Measurements from ENCODE around the gene GRID1.

The GRID1 gene

DNA sequence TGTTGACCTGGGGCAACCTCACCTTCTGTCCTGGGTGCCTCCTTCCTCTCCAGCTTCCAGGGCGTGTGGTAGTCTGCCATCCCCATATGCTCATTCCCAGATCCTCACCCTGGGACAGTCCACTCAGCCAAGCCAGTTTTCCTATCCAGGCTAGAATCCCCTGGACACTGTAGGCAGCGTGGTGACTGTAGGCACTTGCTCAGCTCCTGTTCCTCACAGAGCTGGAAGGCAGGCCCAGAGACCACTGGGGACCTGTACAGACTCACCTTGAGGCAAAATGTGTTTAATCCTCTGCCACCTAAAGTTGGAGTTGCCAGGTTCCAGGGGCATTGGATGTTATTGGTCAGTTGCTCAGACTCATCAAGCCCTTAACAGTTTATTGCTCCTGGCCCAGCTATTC is 2.4 kb upstream of the GRID1 start:
- no peak for DNase-seq (ENCODE audit: low spot score)

DNA sequence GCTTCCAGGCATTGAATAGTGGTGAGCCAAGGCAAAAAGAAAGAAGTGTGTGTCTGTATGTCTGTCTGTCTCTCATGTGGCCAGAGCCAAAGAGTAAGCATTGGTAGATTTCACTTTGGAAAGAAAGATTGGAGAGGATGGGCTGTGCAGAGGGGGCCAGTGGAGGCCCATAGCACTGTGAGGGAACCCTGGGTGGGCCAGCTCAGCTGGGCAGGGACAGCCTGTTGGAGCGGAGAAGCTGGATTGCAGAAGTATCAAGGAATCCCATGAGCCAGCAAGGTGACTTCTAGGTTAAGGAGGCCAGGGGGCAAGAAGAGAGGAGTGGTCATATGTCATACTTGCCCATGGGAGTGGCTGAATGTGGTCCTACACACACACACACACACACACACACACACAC is 1.5 kb upstream of the GRID1 start:
- no peak for DNase-seq (ENCODE audit: low spot score)

DNA sequence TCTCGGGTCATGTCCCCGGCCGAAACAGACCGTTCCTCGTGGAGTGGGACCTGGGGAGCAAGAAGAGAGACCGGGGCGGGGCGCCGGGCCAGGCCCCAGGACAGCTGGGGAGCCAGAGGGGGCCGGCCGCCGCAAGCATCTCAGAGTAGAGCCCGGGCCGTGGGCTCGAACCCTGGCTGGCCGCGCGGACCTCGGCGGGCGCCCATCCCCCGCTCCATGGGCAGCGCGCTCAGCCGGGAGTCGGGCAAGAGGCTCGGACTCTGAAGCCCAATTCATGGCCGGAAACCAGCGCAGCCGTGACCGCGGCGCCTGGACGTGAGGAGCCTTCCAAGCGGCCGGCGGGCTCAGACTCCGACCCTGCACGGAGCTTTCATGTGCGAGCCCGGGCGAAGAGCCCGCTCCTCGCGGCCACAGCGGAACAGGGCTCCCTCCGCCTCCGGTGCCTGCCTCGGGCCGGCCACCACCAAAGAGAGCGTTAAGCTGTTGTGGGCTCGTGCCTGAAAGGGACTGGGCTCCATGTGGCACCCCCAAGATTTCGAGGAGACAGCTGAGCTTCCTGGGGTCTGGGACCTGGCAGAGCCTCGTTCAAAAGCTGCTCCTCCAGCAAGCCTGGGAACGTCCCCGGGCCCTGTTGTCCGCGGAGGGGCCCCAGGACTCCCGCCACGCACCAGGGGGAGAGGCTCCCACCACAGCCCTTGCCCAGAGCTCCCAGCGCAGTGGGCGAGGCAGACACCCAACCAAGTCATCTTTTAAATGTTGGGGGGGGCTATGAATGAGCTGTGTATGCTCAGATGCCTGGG is 757 bp upstream of the GRID1 start:
- peak; percentile 74 for DNase-seq (ENCODE audit: low spot score)

DNA sequence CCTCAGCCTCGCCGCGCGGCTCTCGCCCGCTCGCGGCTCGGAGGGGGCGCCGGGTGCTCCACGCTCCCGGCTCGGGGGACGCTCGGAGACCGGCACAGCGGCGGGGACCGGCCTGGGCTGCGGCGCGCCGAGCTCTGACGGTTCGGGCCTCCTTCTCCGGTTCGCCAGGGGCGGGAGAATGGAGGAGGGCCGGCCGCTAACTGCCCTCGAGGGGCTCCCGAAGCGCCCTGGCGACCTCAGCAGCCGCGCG is 232 bp upstream of the GRID1 start:
- no peak for DNase-seq (ENCODE audit: low spot score)

DNA sequence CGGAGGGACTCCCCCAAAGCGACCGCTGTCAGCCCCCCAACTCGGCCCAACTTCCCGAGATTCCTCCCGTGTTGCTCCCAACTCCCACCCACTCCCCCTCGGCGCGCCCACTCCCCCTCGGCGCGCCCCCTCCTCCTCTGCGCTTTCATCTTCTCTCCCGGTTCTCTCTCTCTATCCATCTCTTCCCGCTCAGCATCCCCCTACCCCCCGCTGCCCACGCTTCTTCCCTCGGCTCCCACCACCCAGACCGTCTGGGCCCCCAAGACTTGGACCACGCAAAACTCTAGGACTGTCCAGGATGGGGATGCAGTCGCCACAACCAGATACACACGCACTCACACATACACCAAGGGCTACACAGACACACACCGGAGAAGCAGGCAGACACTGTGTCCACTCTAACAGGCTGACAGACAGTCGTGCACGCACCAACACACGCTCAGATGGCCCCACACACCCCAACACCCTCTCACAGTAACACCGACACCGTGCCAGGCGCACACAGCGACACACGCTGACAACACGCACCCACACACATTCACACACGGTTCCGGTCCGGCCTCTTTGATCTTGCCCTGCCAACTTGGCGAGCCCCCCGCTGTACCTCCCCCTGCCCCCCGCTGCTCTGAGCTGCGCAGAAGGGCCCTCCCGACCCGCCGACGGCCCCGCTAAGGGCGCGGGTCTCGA is 1.1 kb downstream of the GRID1 start:
- no peak for DNase-seq (ENCODE audit: low spot score)

GRCh38 chr10:86364491-86365345 is 1.9 kb downstream of the GRID1 start:
- no peak for DNase-seq (ENCODE audit: low spot score)

- DNase-seq (ENCODE audit: low spot score): no peak
Observed at GRCh38 chr10:86363833-86364490, 2.6 kb downstream of the GRID1 start.

- DNase-seq (ENCODE audit: low spot score): no peak
Observed at GRCh38 chr10:86363184-86363832, 3.3 kb downstream of the GRID1 start.

DNA sequence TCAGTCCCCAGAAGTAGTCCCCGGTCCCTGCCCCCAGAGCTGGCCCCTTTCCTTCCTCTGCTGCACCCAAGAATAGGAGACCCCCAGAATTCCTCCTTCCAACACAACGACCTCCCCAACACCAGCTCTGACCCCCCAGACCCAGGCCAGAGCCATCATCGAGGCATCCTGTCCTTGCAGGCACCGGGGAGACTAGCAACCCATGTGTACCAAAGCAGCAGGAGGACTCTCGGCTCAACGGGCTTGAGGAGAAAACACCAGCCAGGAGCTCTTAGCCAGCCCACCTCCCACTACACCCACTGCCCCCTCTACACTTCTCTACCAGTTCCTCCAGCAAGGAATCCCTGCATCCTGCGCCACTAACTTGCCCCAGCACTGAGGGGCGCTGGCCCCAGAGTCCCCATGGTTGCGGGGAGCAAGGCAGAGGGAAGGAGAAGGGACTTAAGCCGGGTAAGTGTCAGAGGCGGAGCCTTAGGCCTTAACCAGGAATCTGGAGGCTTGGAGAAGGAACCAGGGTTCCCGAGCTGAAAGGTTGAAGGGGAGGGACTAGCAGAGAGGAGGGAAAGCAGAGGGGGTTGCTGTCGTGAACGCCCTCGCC is 3.9 kb downstream of the GRID1 start:
- no peak for DNase-seq (ENCODE audit: low spot score)

GRCh38 chr10:86362129-86362527 is 4.5 kb downstream of the GRID1 start:
- DNase-seq (ENCODE audit: low spot score): no peak

- DNase-seq (ENCODE audit: low spot score): peak; percentile 75
Observed at GRCh38 chr10:86361156-86362128, 5.2 kb downstream of the GRID1 start.

- no peak for DNase-seq (ENCODE audit: low spot score)
Observed at GRCh38 chr10:86360657-86361056, 5.9 kb downstream of the GRID1 start.

GRCh38 chr10:86359954-86360353 is 6.6 kb downstream of the GRID1 start:
- DNase-seq (ENCODE audit: low spot score): no peak

GRCh38 chr10:86359111-86359510 is 7.5 kb downstream of the GRID1 start:
- no peak for DNase-seq (ENCODE audit: low spot score)

DNA sequence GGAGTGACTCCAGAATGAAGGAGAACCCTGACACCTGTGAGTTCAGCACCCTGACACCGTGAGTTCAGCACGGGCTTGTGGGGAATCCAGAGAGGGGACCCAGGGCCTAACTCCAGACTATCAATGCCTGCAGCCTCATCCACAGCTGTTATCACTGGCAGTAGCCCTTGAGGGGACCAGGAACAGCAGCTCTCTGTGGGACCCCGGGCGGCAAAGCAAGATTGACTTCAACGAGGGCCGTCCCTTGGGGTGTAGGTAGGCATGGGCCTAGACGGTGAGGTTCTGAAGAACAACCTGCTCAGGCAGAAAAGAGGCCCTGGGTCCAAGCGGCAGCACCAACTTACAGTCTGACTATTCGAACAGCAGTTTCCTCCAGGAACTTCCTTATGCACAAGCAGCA is 8.9 kb downstream of the GRID1 start:
- DNase-seq (ENCODE audit: low spot score): no peak

DNA sequence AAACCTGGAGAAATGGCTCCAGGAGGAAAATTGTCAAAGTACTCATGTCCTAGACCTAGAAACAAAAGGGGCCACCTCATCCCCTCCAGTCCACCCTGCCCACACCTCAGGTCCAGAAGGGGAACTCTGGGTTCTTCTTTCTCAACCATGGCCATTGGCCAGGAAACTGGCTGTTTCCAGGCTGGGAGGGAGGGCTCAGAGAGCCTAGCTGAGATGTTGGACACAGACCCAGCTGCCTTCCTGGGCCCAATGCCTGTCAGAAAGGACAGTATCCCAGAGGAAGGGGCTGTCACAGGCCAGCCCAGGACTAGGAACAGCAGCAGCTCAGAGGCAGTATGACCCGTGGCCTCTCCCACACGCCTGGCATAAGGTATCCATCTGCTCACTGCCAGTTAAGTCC is 9.6 kb downstream of the GRID1 start:
- DNase-seq (ENCODE audit: low spot score): no peak

DNA sequence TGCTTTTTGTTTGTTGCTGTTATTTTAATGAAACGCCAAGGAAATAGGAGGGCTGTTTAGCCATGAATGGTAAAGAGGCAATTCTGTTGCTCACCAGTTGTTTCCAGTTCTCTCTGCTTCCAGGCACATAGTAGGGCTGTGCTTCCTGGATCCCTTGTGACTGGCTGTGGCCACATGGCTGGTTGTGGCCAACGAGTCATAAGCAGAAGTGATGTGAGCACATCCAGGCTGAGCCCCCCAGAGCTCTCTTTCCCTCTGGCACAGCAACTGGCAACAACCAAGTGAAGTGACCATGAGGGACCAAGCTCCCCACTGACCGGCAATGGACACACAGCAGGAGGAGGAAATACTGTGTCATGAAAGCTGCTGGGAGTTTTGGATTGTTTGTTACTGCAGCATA is 10.3 kb downstream of the GRID1 start:
- no peak for DNase-seq (ENCODE audit: low spot score)

DNA sequence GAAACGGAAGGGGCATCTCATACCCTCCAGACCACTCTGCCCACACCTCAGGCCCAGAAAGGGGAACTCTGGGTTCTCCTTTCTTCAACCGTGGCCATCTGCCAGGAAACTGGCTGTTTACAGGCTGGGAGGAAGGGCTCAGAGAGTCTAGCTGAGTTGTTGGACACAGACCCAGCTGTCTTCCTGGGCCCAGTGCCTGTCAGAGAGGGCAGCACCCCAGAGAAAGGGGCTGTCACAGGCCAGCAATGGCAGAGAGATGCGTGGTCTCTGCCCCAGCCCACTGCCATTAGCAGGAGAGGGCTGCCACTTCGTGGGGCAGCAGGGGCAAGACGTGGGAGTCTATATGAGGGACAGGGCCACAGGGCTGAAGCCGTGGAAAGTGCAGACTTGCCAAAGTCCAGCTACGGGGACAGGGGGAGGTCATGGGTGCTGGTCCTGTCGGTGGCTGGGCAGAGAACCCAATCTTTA is 11.0 kb downstream of the GRID1 start:
- DNase-seq (ENCODE audit: low spot score): peak; percentile 95

DNA sequence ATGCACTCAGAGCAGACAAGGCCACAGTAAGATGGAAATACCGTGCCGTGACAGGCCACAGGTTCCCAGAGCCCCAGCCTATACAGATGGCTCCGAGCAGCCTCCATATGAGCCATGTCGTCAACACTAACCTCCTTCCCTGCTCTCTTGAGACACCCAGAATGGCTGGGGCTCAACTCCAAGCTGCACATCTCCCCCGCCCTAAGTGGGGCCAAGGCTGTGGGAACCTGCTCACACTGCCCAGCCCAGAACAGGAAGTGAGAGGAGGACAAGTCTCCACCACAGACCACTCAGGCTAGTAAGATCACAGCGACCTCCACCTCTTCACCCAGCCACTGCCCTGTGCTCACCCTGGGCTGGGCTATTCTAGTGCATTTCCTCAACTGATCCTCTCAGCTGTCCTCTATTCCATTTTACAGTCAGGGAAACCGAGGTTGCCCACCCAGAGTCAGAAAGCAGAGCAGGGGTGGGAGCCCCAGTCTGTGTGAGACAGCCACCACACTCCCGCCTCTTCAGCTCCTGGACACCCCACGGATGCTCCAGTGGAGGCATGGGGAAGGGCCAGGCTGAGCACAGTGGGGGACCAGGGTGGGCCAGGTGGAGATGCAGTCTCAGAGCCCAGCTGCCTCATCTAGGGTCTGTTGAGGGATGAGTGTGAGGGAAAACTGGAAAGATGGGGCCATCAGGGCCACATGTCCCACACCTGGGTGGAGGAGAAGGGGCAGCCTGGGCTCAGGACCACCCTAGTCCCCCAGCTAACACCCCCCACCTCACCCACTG is 11.6 kb downstream of the GRID1 start:
- DNase-seq (ENCODE audit: low spot score): no peak

All from putamen (tissue), 1 donor.